ENCODE measurements around the gene KIAA1549.

DNA sequence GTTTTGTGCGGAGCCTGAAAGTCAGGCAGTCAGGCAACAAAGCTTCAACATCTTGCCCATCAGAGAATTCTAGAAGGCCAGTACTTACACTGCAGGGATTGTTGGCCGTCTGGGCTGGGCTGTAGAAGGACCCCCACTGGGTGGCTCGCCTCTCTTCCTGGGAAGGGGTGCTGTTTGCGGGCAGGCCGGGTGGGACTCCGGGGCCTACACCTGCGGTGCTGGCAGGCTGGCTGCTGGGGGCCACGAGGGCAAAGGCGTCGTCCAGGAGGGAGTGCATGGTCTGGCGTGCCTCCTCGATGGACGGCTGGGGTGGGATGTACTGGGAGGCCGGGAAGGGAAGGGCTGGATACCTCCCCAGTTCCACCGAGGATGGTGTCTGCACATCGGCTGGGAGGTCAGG is 120.1 kb downstream of the KIAA1549 start:
- TF ChIP-seq, protein P1, sequence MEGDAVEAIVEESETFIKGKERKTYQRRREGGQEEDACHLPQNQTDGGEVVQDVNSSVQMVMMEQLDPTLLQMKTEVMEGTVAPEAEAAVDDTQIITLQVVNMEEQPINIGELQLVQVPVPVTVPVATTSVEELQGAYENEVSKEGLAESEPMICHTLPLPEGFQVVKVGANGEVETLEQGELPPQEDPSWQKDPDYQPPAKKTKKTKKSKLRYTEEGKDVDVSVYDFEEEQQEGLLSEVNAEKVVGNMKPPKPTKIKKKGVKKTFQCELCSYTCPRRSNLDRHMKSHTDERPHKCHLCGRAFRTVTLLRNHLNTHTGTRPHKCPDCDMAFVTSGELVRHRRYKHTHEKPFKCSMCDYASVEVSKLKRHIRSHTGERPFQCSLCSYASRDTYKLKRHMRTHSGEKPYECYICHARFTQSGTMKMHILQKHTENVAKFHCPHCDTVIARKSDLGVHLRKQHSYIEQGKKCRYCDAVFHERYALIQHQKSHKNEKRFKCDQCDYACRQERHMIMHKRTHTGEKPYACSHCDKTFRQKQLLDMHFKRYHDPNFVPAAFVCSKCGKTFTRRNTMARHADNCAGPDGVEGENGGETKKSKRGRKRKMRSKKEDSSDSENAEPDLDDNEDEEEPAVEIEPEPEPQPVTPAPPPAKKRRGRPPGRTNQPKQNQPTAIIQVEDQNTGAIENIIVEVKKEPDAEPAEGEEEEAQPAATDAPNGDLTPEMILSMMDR (IDR thresholded peaks at IDR 0.05 in 2 of 3, conservative IDR thresholded peaks at IDR 0.05 in 1 of 3; ENCODE audit: control insufficient read depth in 2 of 3, extremely low read depth in 1 of 3, insufficient read depth in 1 of 3, low read depth in 3 of 3, low read length in 3 of 3), result no peak
- no peak for TF ChIP-seq FOXM1 (IDR thresholded peaks at IDR 0.05; ENCODE audit: low read depth, low read length)
- TF ChIP-seq MTA3 (IDR thresholded peaks at IDR 0.05; ENCODE audit: borderline replicate concordance, low read length), result no peak
- TF ChIP-seq, protein P2, sequence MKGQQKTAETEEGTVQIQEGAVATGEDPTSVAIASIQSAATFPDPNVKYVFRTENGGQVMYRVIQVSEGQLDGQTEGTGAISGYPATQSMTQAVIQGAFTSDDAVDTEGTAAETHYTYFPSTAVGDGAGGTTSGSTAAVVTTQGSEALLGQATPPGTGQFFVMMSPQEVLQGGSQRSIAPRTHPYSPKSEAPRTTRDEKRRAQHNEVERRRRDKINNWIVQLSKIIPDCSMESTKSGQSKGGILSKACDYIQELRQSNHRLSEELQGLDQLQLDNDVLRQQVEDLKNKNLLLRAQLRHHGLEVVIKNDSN (IDR thresholded peaks at IDR 0.05; ENCODE audit: borderline replicate concordance, extremely low read length, insufficient read depth, low read depth, low read length), result no peak
- no peak for TF ChIP-seq TCF12 (IDR thresholded peaks at IDR 0.05; ENCODE audit: low read depth, low read length)
